Measurements from ENCODE around the gene TNK2. TPM values are rescaled to one million over a fixed set of nuclear protein-coding genes. Genes with fewer than 3 reads are reported as not detected.
"Not testable (repeated sequence)": the region's sequence is repeated elsewhere in the genome, so short reads cannot be mapped to it uniquely, and the experiment has no call there.

Gene TNK2
- total and polyA plus RNA-seq, 5 donors = 40.1 to 162 (median 77.9) TPM

DNA sequence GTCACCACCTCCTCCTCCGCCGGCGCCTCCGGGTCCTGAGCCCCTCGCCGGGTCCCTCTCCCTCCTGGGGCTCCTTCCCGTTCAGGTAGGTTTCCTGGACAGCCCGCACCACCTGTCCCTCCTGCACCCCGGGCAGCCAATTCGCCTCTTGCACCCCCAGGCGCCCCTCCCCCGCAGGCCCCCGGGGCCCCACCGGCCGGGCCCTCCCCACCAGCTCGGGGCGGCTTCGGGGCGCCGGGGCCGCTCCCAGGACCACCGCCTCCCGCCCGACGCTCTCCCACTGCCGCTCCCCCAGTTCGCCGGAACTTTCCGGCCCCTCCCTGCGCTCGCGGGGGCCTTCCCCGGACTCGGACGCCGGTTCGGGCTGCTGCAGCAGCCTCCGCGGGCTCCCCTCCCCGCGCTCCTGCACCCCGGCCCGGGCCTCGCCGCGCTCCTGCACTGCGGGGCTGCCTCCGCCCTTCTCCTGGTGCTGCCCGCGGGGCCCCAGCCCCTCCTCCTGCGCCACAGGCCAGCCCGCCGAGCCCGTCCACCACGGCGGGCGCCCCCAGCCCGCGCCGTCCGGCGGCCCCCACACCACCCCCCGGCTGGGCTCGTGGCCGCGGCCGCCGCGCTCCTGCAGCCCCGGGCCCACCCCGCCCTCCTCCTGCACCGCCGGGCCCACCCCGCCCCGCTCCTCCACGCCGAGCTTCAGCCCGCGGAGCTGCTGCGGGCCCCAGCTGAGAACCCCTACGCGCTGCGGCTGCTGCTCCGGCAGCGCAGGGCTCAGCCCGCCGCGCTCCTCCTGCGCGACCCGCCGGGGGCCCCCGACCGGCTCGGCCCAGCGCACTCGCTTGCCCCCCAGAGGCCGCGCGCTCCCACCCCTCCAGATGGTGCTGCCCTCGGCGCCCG, 587 bp upstream of the TNK2 start:
- under 1% methylated on average over 102 of the region's 103 CpGs for WGBS
- intact Hi-C loops (cut with DNase I) = no loop called here
- peak overlapping the region; percentile 98 for H3K4me3 ChIP-seq (ENCODE audit: low read length)
- peak overlapping the region; percentile 61 for H3K27ac ChIP-seq (ENCODE audit: low read length)
- ATAC-seq (peak; percentile 2 to 10), DNase-seq (peak in 2 of 3 donors; percentile 64 to 73)
- H3K27me3 ChIP-seq (ENCODE audit: control insufficient read depth, insufficient read depth) = no peaks in the 10 kb centered on the region
- peaks cover 11% of the 10 kb centered on the region for H3K4me1 ChIP-seq (ENCODE audit: control insufficient read depth, insufficient read depth, low read length)
- H3K9me3 ChIP-seq (ENCODE audit: control insufficient read depth, low read length) = no peaks in the 10 kb centered on the region

DNA sequence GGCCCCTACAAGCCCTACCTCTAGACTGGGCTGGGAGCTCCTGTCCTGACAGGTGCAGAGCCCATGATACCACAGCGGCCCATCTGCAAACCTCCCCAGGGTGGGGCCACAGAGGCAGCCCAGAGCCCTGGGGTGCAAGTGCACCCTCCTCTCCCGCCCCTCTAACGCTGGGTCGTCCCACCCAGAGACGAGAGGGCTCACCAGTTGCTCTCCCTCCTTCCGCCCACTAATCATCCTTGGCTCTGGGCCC, 742 bp downstream of the TNK2 start:
- ATAC-seq (no peak), DNase-seq (no peak)
- peaks cover 11% of the 10 kb centered on the region for H3K4me1 ChIP-seq (ENCODE audit: control insufficient read depth, insufficient read depth, low read length)
- H3K27ac ChIP-seq (ENCODE audit: low read length) = peak overlapping the region; percentile 63
- no peaks in the 10 kb centered on the region for H3K9me3 ChIP-seq (ENCODE audit: control insufficient read depth, low read length)
- WGBS = 20% methylated on average over 6 of the region's 6 CpGs
- no peaks in the 10 kb centered on the region for H3K27me3 ChIP-seq (ENCODE audit: control insufficient read depth, insufficient read depth)
- intact Hi-C loops (cut with DNase I) = no loop called here
- H3K4me3 ChIP-seq (ENCODE audit: low read length) = no peak overlapping the region

DNA sequence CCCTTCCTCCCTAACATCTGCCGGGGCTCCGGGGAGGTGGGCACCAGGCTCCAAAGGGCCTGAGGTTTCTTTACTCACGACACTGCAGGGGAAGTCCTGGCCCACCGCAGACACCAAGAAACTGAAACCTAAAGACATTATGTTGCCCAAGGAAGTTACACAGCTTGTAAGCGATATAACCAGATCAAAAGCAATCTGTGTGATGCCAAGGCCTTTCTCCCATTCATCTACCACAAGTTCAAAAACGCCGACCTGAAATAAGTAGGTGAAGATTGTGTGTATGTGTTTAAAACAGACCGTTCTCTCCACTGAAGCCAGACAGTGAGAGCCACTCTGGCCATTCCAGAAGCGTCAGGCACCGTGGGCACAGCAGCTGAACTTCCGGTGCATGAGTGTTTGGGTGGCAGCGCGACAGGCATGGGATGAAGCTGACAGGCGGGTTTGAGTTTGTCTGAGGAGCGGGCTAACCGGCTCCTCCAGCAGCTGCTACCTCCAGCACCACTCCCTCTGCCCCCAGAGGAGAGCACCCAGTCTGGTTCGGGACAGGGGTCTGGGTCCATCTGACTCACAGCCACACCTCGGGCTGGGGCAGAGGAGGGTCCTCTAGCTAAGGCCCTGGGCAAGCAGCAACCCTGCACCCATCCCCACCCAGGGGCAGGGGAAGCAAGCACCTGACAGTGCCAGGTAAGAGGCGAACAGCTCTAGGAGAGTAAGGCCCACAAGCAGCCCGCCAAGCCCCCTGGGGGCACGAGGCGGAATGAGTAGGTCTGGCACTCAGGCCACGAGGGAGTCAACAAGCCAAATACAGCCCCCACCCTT, 1.3 kb downstream of the TNK2 start:
- Histone ChIP-seq H3K27ac (ENCODE audit: low read length) (peak overlapping the region; percentile 63), H3K9me3 (ENCODE audit: control insufficient read depth, low read length) (no peaks in the 10 kb centered on the region), H3K4me1 (ENCODE audit: control insufficient read depth, insufficient read depth, low read length) (peaks cover 11% of the 10 kb centered on the region), H3K27me3 (ENCODE audit: control insufficient read depth, insufficient read depth) (no peaks in the 10 kb centered on the region), H3K4me3 (ENCODE audit: low read length) (no peak overlapping the region)
- peak in 2 of 3 donors; percentile 71 to 72 for DNase-seq
- peak; percentile 19 to 30 for ATAC-seq
- intact Hi-C loops (cut with DNase I) = no loop called here
- WGBS = 52% methylated on average over 23 of the region's 23 CpGs

- Histone ChIP-seq H3K4me1 (ENCODE audit: control insufficient read depth, insufficient read depth, low read length) (peaks cover 11% of the 10 kb centered on the region), H3K9me3 (ENCODE audit: control insufficient read depth, low read length) (no peaks in the 10 kb centered on the region), H3K27ac (ENCODE audit: low read length) (peak overlapping the region; percentile 63), H3K4me3 (ENCODE audit: low read length) (no peak overlapping the region), H3K27me3 (ENCODE audit: control insufficient read depth, insufficient read depth) (no peaks in the 10 kb centered on the region)
- intact Hi-C loops (cut with DNase I) = no loop called here
- 56% methylated on average over 17 of the region's 17 CpGs for WGBS
- no peak for DNase-seq
- no peak for ATAC-seq
Observed at GRCh38 chr3:195905970-195906864, 2.1 kb downstream of the TNK2 start.

DNA sequence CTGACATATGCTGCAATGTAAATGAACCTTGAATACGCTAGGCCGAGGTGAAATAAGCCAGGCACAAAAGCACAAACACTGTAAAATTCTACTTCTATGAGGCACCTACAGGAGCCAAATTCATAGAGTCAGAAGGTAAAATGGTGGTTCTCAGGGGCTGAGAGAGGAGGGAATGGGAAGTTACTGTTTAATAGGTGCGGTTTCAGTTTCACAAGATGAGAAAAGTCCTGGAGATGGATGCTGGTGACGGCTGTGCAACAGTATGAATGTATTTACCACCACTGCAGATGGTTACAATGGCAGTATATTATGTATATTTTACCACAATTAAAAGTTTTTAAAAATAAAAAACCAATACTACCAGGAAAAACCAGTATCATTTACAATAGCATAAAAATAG, 4.0 kb downstream of the TNK2 start:
- H3K4me3 ChIP-seq (ENCODE audit: low read length) = no peak overlapping the region
- DNase-seq = no peak
- no peak overlapping the region for H3K27ac ChIP-seq (ENCODE audit: low read length)
- no peaks in the 10 kb centered on the region for H3K9me3 ChIP-seq (ENCODE audit: control insufficient read depth, low read length)
- intact Hi-C loops (cut with DNase I) = no loop called here
- WGBS = 95% methylated on average over 4 of the region's 4 CpGs
- no peak for ATAC-seq
- H3K27me3 ChIP-seq (ENCODE audit: control insufficient read depth, insufficient read depth) = no peaks in the 10 kb centered on the region
- peaks cover 15% of the 10 kb centered on the region for H3K4me1 ChIP-seq (ENCODE audit: control insufficient read depth, insufficient read depth, low read length)

DNA sequence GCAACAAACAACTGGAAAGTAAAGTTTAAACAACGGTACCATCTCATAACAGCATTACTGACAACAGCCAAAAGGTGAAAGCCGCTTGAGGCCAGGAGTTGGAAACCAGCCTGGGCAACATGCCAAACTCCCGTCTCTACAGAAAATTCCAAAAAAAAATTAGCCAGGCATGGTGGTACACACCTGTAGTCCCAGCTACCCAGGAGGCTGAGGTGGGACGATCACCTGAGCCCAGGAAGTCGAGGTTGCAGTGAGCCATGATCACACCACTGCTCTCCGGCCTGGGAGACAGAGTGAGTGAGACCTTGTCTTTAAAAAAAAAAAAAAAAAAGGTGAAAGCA, 4.4 kb downstream of the TNK2 start:
- 73% methylated on average over 6 of the region's 6 CpGs for WGBS
- Histone ChIP-seq H3K9me3 (ENCODE audit: control insufficient read depth, low read length) (no peaks in the 10 kb centered on the region), H3K4me1 (ENCODE audit: control insufficient read depth, insufficient read depth, low read length) (peaks cover 15% of the 10 kb centered on the region), H3K27ac (ENCODE audit: low read length) (no peak overlapping the region), H3K4me3 (ENCODE audit: low read length) (no peak overlapping the region), H3K27me3 (ENCODE audit: control insufficient read depth, insufficient read depth) (no peaks in the 10 kb centered on the region)
- DNase-seq (peak in 1 of 3 donors; percentile 7), ATAC-seq (no peak)
- intact Hi-C loops (cut with DNase I) = no loop called here

GRCh38 chr3:195902634-195903033, 5.7 kb downstream of the TNK2 start:
- H3K4me3 ChIP-seq (ENCODE audit: low read length); H3K9me3 ChIP-seq (ENCODE audit: control insufficient read depth, low read length); H3K27ac ChIP-seq (ENCODE audit: low read length); H3K27me3 ChIP-seq (ENCODE audit: control insufficient read depth, insufficient read depth); ATAC-seq; intact Hi-C loops (cut with DNase I); H3K4me1 ChIP-seq (ENCODE audit: control insufficient read depth, insufficient read depth, low read length): not testable (repeated sequence)
- 93% methylated on average over 9 of the region's 9 CpGs for WGBS
- peak in 2 of 3 donors; percentile 8 to 37 for DNase-seq

GRCh38 chr3:195901836-195902585, 6.3 kb downstream of the TNK2 start:
- DNase-seq = peak in 2 of 3 donors; percentile 6 to 39
- intact Hi-C loops (cut with DNase I); ATAC-seq; H3K27me3 ChIP-seq (ENCODE audit: control insufficient read depth, insufficient read depth); H3K9me3 ChIP-seq (ENCODE audit: control insufficient read depth, low read length); H3K27ac ChIP-seq (ENCODE audit: low read length); H3K4me1 ChIP-seq (ENCODE audit: control insufficient read depth, insufficient read depth, low read length); H3K4me3 ChIP-seq (ENCODE audit: low read length): not testable (repeated sequence)
- 80% methylated on average over 16 of the region's 16 CpGs for WGBS

GRCh38 chr3:195900436-195901355, 7.7 kb downstream of the TNK2 start:
- ATAC-seq (peak; percentile 50 to 61), DNase-seq (peak; percentile 72 to 89 (median 85))
- Histone ChIP-seq H3K4me3 (ENCODE audit: low read length) (no peak overlapping the region), H3K27me3 (ENCODE audit: control insufficient read depth, insufficient read depth) (no peaks in the 10 kb centered on the region), H3K4me1 (ENCODE audit: control insufficient read depth, insufficient read depth, low read length) (peaks cover 11% of the 10 kb centered on the region), H3K27ac (ENCODE audit: low read length) (no peak overlapping the region), H3K9me3 (ENCODE audit: control insufficient read depth, low read length) (no peaks in the 10 kb centered on the region)
- intact Hi-C loops (cut with DNase I) = no loop called here
- 60% methylated on average over 23 of the region's 23 CpGs for WGBS
